G401 (cell line): ENCODE data around the gene HSD11B1L. TPM values are rescaled to one million over a fixed set of nuclear protein-coding genes. Genes with fewer than 3 reads are reported as not detected.
"Not testable (repeated sequence)": the region's sequence is repeated elsewhere in the genome, so short reads cannot be mapped to it uniquely, and the experiment has no call there.

Source experiments
- DNase-seq: peaks from one replicate; pipeline ENCODE4 v3.0.0-alpha.2; 2015; ENCODE audit warnings: low spot score
- in situ Hi-C: cut with HindIII; loops from 2 replicates; pipeline ENCODE4 v1.10.0; 2016; ENCODE audit warnings: low sequenced_read_pairs, mixed read lengths
- total RNA-seq: library from RNA; depleted of rRNA; stranded (reverse); fragments of >200 nt; shearing (Covaris generic); gene quantifications from 2 replicates; pipeline ENCODE4 v1.2.3, GENCODE V29; 2014

The HSD11B1L gene
- total RNA-seq, 1 experiment from 2014 or later: 15.1 TPM

- DNase-seq: no peak
- in situ Hi-C loops: no loop called here
Measured at GRCh38 chr19:5695649-5696195, 14.9 kb downstream of the HSD11B1L start.

DNA sequence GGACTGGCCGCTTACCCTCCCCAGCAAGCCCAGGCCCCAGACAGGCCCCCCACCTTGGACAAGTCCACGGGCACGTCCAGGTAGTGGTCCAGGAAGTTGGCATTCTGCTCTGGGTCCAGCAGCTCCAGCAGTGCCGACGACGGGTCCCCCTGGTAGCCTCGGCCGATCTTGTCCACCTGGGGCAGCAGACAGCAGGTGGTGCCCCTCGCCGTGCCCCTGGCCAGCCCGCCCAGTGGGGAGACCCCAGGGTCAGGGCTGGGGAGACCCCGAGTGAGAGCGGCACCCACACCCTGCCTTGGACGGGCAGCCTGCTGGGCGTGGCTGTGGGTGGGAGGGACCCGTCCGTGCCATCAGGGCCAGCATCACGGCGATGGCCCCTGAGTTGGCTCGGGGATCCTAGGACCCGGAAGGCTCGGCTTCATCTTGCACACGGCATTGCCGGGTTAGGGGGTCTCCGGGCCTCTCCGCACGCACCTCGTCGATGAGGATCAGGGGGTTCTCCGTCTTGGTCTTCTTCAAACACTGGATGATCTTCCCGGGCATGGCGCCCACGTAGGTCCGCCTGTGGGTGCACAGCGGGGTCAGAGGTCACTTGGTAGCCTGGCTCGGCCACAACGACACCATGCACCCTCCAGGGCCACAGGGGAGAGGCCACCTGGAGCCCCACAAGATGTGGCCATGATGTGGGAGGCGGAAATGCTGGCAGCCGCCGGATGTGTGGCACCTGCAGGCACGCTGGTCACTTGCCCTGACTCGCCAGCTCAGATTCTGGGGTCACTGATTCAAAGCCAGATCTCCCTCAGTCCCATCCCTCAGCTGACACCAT, 15.6 kb downstream of the HSD11B1L start:
- no peak for DNase-seq
- in situ Hi-C loops: no loop called here

- DNase-seq: no peak
- in situ Hi-C loops: no loop called here
Measured at GRCh38 chr19:5697022-5697889, 16.4 kb downstream of the HSD11B1L start.

DNA sequence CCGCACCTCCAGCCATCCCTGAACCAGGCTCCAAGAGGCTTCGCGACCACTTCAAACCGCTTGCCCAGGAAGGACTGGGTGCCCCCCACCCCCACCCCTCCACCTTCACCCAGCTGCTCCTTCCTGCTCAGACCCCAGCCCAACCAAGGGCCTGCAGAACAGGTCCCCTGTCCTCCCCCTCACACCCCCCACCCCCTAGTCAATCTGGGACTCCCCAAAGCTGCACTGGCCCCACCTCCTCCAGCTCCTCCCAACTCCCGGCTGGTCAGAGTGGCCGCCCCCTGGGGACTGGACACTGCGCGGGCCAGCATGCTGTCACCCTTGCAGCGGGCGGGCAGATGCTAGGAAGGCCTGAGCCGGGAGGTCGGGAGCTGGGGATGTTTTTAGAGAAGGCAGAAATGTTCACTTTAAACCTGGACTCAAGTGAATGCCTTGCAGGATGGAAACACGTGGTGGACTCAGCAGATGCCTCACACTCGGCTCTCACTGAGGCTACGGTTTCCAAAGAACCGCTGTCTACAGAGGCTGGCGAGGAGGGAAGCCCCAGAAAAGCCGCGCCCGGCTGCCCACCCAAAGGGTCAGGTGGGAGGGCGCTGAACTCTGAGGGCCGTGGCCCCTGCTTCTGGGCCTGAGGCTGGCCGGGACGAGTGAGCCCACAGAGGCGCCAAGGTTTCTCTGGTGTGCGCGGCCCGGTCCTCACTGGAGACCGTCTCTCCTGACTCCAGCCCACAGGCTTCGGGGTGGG, 17.2 kb downstream of the HSD11B1L start:
- in situ Hi-C loops: no loop called here
- no peak for DNase-seq

DNA sequence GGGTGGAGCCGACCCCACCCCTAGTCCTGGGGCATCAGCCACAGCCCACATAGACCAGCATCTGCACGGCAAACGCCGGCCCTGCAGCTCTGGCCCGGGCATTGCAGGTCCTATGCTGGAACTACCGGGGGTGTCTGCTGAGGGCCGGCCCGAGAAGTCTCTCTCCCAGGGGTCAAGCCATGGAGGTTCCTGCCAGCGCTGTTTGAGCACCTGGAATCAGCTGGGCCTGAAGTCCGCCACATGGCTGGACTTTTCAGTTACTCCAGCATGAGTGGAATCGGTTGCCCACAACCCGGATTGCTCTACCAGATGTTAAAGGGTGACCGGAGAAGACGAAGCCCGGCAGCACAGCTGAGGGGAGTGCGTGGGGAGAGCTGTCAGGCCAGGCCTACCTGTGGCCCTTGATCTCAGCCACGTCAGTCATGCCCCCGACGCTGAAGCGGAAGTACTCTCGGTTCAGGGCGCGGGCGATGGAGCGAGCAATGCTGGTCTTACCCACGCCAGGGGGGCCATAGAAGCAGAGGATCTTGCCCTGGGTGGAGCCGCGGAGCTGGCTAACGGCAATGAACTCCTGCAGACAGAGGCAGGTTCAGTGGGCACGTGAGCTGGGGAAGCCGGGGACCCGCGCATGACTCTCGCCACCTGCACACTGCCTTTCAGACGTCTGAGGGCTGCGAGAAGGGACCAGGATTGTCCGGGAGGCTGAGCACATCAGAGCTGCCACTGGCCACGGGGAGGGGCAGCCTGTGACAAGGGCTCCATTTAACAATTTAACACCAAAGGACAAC, 18.0 kb downstream of the HSD11B1L start:
- no peak for DNase-seq
- in situ Hi-C loops: no loop called here

DNA sequence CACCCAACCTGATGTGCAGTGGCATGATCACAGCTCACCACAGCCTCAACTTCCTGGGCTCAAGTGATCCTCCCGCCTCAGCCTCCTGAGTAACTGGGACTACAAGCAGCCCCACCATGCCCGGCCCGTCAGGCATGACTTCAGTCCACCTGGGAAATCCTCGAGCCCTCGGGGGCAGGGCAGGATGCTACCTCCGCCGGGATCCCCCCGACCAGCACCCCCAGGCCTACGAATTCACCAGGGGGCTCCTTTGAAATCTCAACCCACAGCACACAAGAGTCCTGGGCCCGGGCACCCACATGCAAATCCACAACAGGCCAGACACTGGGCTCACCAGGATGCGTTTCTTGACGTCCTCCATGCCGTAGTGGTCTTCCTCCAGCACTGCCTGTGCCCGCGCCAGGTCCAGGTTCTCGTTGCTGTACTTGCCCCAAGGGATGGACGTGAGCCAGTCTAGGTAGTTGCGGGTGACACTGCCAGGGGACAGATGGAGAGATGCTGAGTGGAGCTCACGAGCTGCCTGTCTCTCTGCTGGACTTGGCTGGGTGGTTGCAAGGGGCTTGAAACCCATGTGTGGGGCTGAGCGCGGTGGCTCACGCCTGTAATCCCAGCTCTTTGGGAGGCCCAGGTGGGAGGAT, 19.7 kb downstream of the HSD11B1L start:
- peak; percentile 44 for DNase-seq
- in situ Hi-C loops: no loop called here

DNA sequence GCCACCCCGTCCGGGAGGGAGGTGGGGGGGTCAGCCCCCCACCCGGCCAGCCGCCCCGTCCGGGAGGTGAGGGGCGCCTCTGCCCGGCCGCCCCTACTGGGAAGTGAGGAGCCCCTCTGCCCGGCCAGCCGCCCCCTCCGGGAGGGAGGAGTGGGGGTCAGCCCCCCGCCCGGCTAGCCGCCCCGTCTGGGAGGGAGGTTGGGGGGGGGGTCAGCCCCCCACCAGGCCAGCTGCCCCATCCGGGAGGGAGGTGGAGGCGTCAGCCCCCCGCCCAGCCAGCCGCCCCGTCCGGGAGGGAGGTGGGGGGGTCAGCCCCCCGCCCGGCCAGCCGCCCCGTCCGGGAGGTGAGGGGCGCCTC, 21.2 kb downstream of the HSD11B1L start:
- DNase-seq, in situ Hi-C loops: not testable (repeated sequence)

- no peak for DNase-seq
- in situ Hi-C loops: no loop called here
Measured at GRCh38 chr19:5703819-5704818, 23.3 kb downstream of the HSD11B1L start.

GRCh38 chr19:5705552-5705951, 24.7 kb downstream of the HSD11B1L start:
- in situ Hi-C loops: no loop called here
- DNase-seq: no peak

- DNase-seq: no peak
- in situ Hi-C loops: no loop called here
Measured at GRCh38 chr19:5706876-5707573, 26.2 kb downstream of the HSD11B1L start.

DNA sequence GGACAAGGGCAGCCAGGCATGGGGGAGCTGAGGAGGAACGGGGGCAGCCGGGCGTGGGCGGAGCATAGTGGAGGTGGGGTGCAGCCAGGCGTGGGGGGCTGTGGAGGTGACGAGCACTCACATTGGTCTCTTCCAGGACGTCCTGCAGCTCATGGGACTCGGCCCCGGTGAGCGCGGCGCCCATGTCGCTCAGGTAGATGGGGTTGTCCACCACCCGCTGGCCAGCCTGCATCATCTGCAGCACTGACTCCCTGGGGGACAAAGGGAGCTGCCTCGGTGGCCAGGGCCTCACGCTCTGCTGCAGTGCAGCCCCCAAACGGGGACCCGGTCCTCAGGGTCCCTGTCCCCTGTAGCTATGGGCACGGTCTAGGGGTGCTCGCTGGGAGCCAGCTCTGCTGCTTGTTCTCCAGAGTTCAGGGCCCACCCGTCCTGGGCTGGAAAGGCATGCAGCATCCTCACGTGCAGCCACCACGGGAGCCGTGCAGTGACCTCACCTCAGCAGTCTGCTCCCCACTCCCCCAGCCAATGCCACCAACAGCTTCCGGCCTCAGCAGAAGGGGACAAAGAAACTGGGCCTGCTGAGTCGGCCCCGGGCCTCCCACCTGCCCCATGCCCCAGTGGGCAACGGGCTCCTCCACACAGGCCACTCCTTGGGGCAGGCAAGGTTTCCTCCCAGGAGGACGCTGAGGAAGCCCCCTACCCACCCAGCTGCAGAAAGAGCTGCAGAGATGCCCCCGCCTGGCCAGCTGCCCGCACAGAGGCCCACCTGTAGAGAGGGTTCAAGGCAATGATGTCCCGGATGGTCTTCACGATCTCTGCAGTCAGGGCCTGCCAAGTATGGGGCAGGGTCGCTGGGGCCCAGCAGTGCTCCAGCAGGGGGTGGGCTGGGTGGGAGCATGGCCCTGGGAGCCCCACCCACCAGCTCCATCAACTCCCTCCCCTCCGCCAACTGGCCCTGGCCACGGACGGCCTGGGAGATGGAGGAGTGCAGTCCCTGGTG, 27.0 kb downstream of the HSD11B1L start:
- DNase-seq: no peak
- in situ Hi-C loops: no loop called here

GRCh38 chr19:5711025-5711424, 30.2 kb downstream of the HSD11B1L start:
- no peak for DNase-seq
- in situ Hi-C loops: no loop called here

- in situ Hi-C loops: no loop called here
- no peak for DNase-seq
Measured at GRCh38 chr19:5711713-5712161, 30.9 kb downstream of the HSD11B1L start.

DNA sequence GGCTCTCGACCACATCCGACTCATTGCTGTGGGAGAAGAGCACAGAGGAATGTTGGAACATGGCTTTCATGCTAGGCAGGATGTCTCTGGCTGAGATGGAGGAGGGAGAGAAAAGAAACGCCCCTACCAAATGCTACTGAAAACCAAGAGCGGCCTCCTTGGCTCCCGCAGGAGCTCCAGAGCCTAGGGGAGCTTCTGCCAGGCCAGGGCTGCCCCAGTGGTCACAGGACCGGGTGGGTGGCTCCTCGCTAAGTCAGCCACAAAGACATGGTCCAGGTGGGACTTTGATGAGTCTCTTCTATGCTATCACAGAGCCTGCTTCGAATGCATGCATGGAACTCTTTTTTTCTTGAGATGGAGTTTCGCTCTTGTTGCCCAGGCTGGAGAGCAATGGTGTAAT, 32.4 kb downstream of the HSD11B1L start:
- DNase-seq: no peak
- in situ Hi-C loops: no loop called here

- DNase-seq: no peak
- in situ Hi-C loops: no loop called here
Measured at GRCh38 chr19:5714816-5715215, 34.0 kb downstream of the HSD11B1L start.
